Upper lobe of right lung (tissue), 1 donor: ENCODE results near the gene TP73. TPM values are rescaled to one million over a fixed set of nuclear protein-coding genes. Genes with fewer than 3 reads are reported as not detected.
A peak's percentile ranks its signal among the peaks of the same experiment; 100 is the strongest.

Experiments used
- ATAC-seq: fragments of 200-7000 bp; cut with Tn5 transposase; one replicate; pipeline ENCODE4 v1.9.1; 2020; ENCODE audit warnings: mild to moderate bottlenecking, moderate library complexity
- DNase-seq: peaks from one replicate; pipeline ENCODE4 v3.0.0-alpha.2; 2020
- H3K27ac ChIP-seq: fragments of 200-600 bp; one replicate; pipeline ENCODE4 v1.8.0; 2022
- H3K27me3 ChIP-seq: fragments of 200-600 bp; one replicate; pipeline ENCODE4 v1.8.0; 2022; ENCODE audit warnings: mild to moderate bottlenecking
- H3K36me3 ChIP-seq: fragments of 200-600 bp; one replicate; pipeline ENCODE4 v1.8.0; 2022
- H3K4me1 ChIP-seq: fragments of 200-600 bp; one replicate; pipeline ENCODE4 v1.8.0; 2022
- H3K4me3 ChIP-seq: fragments of 200-600 bp; one replicate; pipeline ENCODE4 v1.8.0; 2022; ENCODE audit warnings: mild to moderate bottlenecking
- H3K9me3 ChIP-seq: fragments of 200-600 bp; one replicate; pipeline ENCODE4 v1.8.0; 2022
- CTCF ChIP-seq: fragments of 200-600 bp; IDR thresholded peaks from one replicate; pipeline ENCODE4 v1.8.0; 2022; ENCODE audit warnings: antibody characterized with exemption
- intact Hi-C: fragments of 100-400 bp; cut with DNase I; formaldehyde crosslinking; loops from one replicate; pipeline ENCODE4 v1.11.0; 2022
- total RNA-seq: library from RNA; stranded (reverse); fragmentation: NEBNext Ultra II Directional; extraction: Animal tissue kit (Norgen Biotek cat#: 25700); gene quantifications from one replicate; pipeline ENCODE4 v1.2.1, GENCODE V29; 2021
- donor health status: DM: no; HTN: yes; CAD: no; lungs with severe emphysema.

Gene TP73
- total RNA-seq, 1 donor from 2014 or later = 0.29 TPM

GRCh38 chr1:3656450-3657095 is 4.3 kb downstream of the TP73 start:
- DNase-seq = peak; percentile 25
- H3K27me3 ChIP-seq = peaks cover 37% of the 10 kb centered on the region

DNA sequence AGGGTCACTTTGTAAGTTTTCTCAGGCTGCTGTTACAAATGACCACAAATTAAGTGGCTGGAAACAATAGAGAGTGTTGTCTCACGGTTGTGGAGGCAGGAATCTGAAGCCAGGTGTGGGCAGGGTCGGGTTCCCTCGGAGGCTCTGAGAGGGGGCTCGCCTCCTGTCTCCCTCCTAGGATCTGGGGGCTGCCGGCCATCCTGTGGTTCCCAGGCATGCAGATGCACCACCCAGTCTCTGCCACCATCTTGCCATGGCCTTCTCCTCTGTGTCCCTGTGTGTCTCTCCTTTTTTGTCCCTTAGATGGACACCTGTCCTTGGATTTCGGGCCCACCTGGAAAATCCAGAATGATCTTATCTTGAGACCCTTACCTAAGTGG is 4.8 kb downstream of the TP73 start:
- TF ChIP-seq CTCF = no peak

More at GRCh38 chr1:3656450-3657095, 4.3 kb downstream of the TP73 start:
- no peak for TF ChIP-seq CTCF
- no peaks in the 10 kb centered on the region for H3K9me3 ChIP-seq
- H3K36me3 ChIP-seq = no peaks in the 10 kb centered on the region
- H3K4me3 ChIP-seq = no peak overlapping the region
- peaks cover 10% of the 10 kb centered on the region for H3K4me1 ChIP-seq
- no peak overlapping the region for H3K27ac ChIP-seq
- intact Hi-C loops = no loop called here
- no peak for ATAC-seq

GRCh38 chr1:3657578-3658230 is 5.4 kb downstream of the TP73 start:
- peaks cover 3% of the 10 kb centered on the region for H3K4me1 ChIP-seq
- DNase-seq (peak; percentile 61), ATAC-seq (peak; percentile 20)
- peaks cover 29% of the 10 kb centered on the region for H3K27me3 ChIP-seq
- no peaks in the 10 kb centered on the region for H3K36me3 ChIP-seq
- H3K27ac ChIP-seq = no peak overlapping the region
- no peaks in the 10 kb centered on the region for H3K9me3 ChIP-seq
- H3K4me3 ChIP-seq = no peak overlapping the region
- no peak for TF ChIP-seq CTCF
- intact Hi-C loops = no loop called here

More for the DNA sequence above, 4.8 kb downstream of the TP73 start:
- Histone ChIP-seq H3K4me3 (no peak overlapping the region), H3K27ac (no peak overlapping the region), H3K36me3 (no peaks in the 10 kb centered on the region), H3K9me3 (no peaks in the 10 kb centered on the region), H3K4me1 (peaks cover 5% of the 10 kb centered on the region), H3K27me3 (peaks cover 32% of the 10 kb centered on the region)
- DNase-seq (peak; percentile 40), ATAC-seq (no peak)
- intact Hi-C loops = no loop called here

GRCh38 chr1:3658231-3658615 is 5.9 kb downstream of the TP73 start:
- Histone ChIP-seq H3K27ac (no peak overlapping the region), H3K4me3 (no peak overlapping the region), H3K9me3 (no peaks in the 10 kb centered on the region), H3K36me3 (no peaks in the 10 kb centered on the region), H3K27me3 (peaks cover 25% of the 10 kb centered on the region), H3K4me1 (no peaks in the 10 kb centered on the region)
- DNase-seq = no peak
- ATAC-seq = no peak
- intact Hi-C loops = no loop called here
- TF ChIP-seq CTCF = no peak

GRCh38 chr1:3659093-3659492 is 6.8 kb downstream of the TP73 start:
- Histone ChIP-seq H3K4me3 (no peak overlapping the region), H3K27me3 (peaks cover 22% of the 10 kb centered on the region), H3K27ac (no peak overlapping the region), H3K36me3 (no peaks in the 10 kb centered on the region), H3K9me3 (no peaks in the 10 kb centered on the region), H3K4me1 (no peaks in the 10 kb centered on the region)
- ATAC-seq (no peak), DNase-seq (peak; percentile 28)
- TF ChIP-seq CTCF = no peak
- intact Hi-C loops = no loop called here
